ENCODE measurements around the gene PIEZO2.

PIEZO2 gene

DNA sequence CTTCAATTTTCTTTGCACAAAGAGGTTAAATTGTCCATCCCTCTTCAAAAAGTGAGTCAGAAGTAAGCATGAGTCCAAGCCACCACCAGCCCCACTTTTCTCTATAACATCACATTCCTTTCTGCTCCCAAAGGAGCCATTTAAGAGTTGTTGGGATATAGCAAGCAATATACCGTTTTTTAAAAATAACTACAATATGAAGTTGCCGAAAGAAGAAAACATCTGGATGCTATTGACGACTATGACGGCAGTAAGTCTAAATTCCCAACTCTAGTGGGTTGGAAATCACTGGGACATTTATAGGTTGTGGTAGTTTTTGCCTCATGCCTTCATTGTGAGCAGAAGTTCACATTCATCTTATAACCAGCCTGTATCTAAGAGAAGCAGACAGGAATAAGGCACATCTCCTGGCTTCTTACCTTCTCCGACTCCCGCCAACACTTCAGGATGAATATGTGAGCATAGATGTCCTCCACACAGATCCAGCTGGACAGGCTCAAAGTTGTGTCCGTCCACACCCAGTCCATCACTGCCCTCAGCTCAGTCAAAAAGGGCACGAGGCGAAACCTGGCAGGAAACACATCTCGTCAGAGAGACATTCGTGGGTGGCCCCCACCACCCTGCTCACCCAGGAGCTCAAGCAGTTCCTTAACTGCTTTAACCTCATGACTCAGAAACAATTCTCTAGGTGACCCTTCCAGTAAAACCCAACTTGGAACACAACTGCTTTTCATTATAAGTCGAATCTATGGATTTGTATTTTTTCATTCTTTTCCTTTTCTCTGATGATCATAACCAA, 459.9 kb downstream of the PIEZO2 start:
- Histone ChIP-seq H3K4me2 (ENCODE audit: low read depth, low read length, poor library complexity, severe bottlenecking) (no peak overlapping the region), H3K9me3 (ENCODE audit: insufficient read depth, low read length) (no peaks in the 10 kb centered on the region), H3K9me2 (replicated peaks; ENCODE audit: insufficient read depth, low read length) (no peaks in the 10 kb centered on the region), H3K9ac (ENCODE audit: low read length) (no peak overlapping the region), H3K79me2 (ENCODE audit: insufficient read depth, low read length) (no peaks in the 10 kb centered on the region), H3F3A (ENCODE audit: insufficient read depth) (no peaks in the 10 kb centered on the region), H3K27ac (ENCODE audit: low read depth, low read length) (no peak overlapping the region), H3K36me3 (ENCODE audit: low read length) (no peaks in the 10 kb centered on the region), H3K27me3 (ENCODE audit: low read length) (no peaks in the 10 kb centered on the region), H3K4me3 (ENCODE audit: insufficient read depth, low read length, poor library complexity, severe bottlenecking) (no peak overlapping the region), H2AFZ (ENCODE audit: low read depth, low read length, severe bottlenecking) (no peak overlapping the region), H4K20me1 (ENCODE audit: low read depth, low read length) (no peaks in the 10 kb centered on the region)
- TF ChIP-seq, protein P1, sequence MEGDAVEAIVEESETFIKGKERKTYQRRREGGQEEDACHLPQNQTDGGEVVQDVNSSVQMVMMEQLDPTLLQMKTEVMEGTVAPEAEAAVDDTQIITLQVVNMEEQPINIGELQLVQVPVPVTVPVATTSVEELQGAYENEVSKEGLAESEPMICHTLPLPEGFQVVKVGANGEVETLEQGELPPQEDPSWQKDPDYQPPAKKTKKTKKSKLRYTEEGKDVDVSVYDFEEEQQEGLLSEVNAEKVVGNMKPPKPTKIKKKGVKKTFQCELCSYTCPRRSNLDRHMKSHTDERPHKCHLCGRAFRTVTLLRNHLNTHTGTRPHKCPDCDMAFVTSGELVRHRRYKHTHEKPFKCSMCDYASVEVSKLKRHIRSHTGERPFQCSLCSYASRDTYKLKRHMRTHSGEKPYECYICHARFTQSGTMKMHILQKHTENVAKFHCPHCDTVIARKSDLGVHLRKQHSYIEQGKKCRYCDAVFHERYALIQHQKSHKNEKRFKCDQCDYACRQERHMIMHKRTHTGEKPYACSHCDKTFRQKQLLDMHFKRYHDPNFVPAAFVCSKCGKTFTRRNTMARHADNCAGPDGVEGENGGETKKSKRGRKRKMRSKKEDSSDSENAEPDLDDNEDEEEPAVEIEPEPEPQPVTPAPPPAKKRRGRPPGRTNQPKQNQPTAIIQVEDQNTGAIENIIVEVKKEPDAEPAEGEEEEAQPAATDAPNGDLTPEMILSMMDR (IDR thresholded peaks at IDR 0.05; ENCODE audit: insufficient read depth, low read length, poor library complexity, severe bottlenecking) = no peak
- no peak for TF ChIP-seq EZH2phosphoT487 (conservative IDR thresholded peaks at IDR 0.05; ENCODE audit: low read length)

GRCh38 chr18:10688766-10689165, 460.6 kb downstream of the PIEZO2 start:
- Histone ChIP-seq H3K9ac (ENCODE audit: low read length) (no peak overlapping the region), H3K79me2 (ENCODE audit: insufficient read depth, low read length) (no peaks in the 10 kb centered on the region), H3K9me3 (ENCODE audit: insufficient read depth, low read length) (no peaks in the 10 kb centered on the region), H2AFZ (ENCODE audit: low read depth, low read length, severe bottlenecking) (no peak overlapping the region), H4K20me1 (ENCODE audit: low read depth, low read length) (no peaks in the 10 kb centered on the region), H3K36me3 (ENCODE audit: low read length) (no peaks in the 10 kb centered on the region), H3K4me2 (ENCODE audit: low read depth, low read length, poor library complexity, severe bottlenecking) (no peak overlapping the region), H3K9me2 (replicated peaks; ENCODE audit: insufficient read depth, low read length) (no peaks in the 10 kb centered on the region), H3F3A (ENCODE audit: insufficient read depth) (no peaks in the 10 kb centered on the region), H3K27ac (ENCODE audit: low read depth, low read length) (no peak overlapping the region), H3K27me3 (ENCODE audit: low read length) (no peaks in the 10 kb centered on the region), H3K4me3 (ENCODE audit: insufficient read depth, low read length, poor library complexity, severe bottlenecking) (no peak overlapping the region)
- TF ChIP-seq, protein P1 (IDR thresholded peaks at IDR 0.05; ENCODE audit: insufficient read depth, low read length, poor library complexity, severe bottlenecking) = no peak
- TF ChIP-seq EZH2phosphoT487 (conservative IDR thresholded peaks at IDR 0.05; ENCODE audit: low read length) = no peak

DNA sequence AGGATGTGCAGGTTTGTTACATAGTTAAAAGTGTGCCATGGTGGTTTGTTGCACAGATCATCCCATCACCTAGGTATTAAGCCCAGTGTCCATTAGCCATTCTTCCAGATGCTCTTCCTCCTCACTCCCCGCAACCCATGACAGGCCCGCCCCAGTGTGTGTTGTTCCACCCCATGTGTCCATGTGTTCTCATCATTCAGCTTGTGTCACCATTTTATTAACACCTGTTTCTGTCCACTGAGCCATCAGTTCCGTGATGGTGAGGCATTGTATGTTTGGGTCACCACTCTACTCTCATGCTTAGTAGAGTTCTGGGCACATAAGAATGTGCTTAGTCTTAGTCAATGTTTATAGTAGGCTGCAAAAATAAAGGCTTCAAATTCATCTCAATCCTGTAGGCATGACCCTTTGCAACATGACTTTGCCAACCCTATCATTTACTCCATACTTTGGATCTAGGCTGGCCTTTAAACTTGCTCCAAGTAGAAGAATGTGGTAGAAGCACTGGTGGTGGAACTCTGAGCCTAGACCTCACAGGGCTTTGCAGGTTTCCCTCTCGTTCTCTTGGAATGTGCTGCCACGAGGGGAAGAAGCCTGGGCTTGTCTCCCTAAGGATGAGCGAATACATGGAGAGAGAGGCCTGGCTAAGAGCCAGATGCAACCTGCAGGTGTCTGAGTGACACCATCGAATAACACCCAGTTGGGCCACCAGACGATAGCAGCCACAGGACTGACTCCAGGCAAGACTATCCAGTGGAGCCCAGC, 462.0 kb downstream of the PIEZO2 start:
- H3K27ac ChIP-seq (ENCODE audit: low read depth, low read length) = no peak overlapping the region
- H3K36me3 ChIP-seq (ENCODE audit: low read length) = no peaks in the 10 kb centered on the region
- H3K9me2 ChIP-seq (replicated peaks; ENCODE audit: insufficient read depth, low read length) = no peaks in the 10 kb centered on the region
- H3K4me3 ChIP-seq (ENCODE audit: insufficient read depth, low read length, poor library complexity, severe bottlenecking) = no peak overlapping the region
- no peaks in the 10 kb centered on the region for H3K9me3 ChIP-seq (ENCODE audit: insufficient read depth, low read length)
- no peaks in the 10 kb centered on the region for H3F3A ChIP-seq (ENCODE audit: insufficient read depth)
- H3K9ac ChIP-seq (ENCODE audit: low read length) = no peak overlapping the region
- TF ChIP-seq, protein P1 (IDR thresholded peaks at IDR 0.05; ENCODE audit: insufficient read depth, low read length, poor library complexity, severe bottlenecking) = no peak
- no peak for TF ChIP-seq EZH2phosphoT487 (conservative IDR thresholded peaks at IDR 0.05; ENCODE audit: low read length)
- H4K20me1 ChIP-seq (ENCODE audit: low read depth, low read length) = no peaks in the 10 kb centered on the region
- no peaks in the 10 kb centered on the region for H3K27me3 ChIP-seq (ENCODE audit: low read length)
- no peaks in the 10 kb centered on the region for H3K79me2 ChIP-seq (ENCODE audit: insufficient read depth, low read length)
- H3K4me2 ChIP-seq (ENCODE audit: low read depth, low read length, poor library complexity, severe bottlenecking) = no peak overlapping the region
- H2AFZ ChIP-seq (ENCODE audit: low read depth, low read length, severe bottlenecking) = no peak overlapping the region

Data from SU-DHL-6 (cell line).